Stimulated activated CD8-positive, alpha-beta memory T cell treated with anti-CD3 and anti-CD28 coated beads, Interleukin-12 subunit alpha, Interleukin-12 subunit beta, amount 100 ng/mL, for 1 hour (primary cell): ENCODE data around the gene SMPD1.
"Not testable (repeated sequence)": the region's sequence is repeated elsewhere in the genome, so short reads cannot be mapped to it uniquely, and the experiment has no call there.

Source experiments
- DNase-seq: peaks from one replicate; pipeline ENCODE4 v3.0.0-alpha.2; 2020; ENCODE audit warnings: low read depth

Gene SMPD1

GRCh38 chr11:6390718-6391469, 620 bp downstream of the SMPD1 start:
- no peak for DNase-seq

- DNase-seq, result no peak
These were observed 1.4 kb downstream of the SMPD1 start for GRCh38 chr11:6391537-6392134.

GRCh38 chr11:6392251-6392650, 2.0 kb downstream of the SMPD1 start:
- not testable (repeated sequence) for DNase-seq

- no peak for DNase-seq
These were observed 3.9 kb downstream of the SMPD1 start for GRCh38 chr11:6393989-6394670.

- no peak for DNase-seq
These were observed 5.3 kb downstream of the SMPD1 start for GRCh38 chr11:6395470-6396060.

GRCh38 chr11:6397156-6397555, 6.9 kb downstream of the SMPD1 start:
- DNase-seq, result no peak

- no peak for DNase-seq
These were observed 7.4 kb downstream of the SMPD1 start for GRCh38 chr11:6397636-6398035.

- DNase-seq, result no peak
These were observed 10.4 kb downstream of the SMPD1 start for GRCh38 chr11:6400431-6401345.

GRCh38 chr11:6401464-6401863, 11.2 kb downstream of the SMPD1 start:
- no peak for DNase-seq

- no peak for DNase-seq
These were observed 11.8 kb downstream of the SMPD1 start for GRCh38 chr11:6402061-6402470.

GRCh38 chr11:6402561-6402981, 12.3 kb downstream of the SMPD1 start:
- peak; percentile 43 for DNase-seq

GRCh38 chr11:6403539-6403938, 13.3 kb downstream of the SMPD1 start:
- no peak for DNase-seq

- no peak for DNase-seq
These were observed 14.2 kb downstream of the SMPD1 start for GRCh38 chr11:6404342-6405051.

- DNase-seq, result no peak
These were observed 14.9 kb downstream of the SMPD1 start for GRCh38 chr11:6405052-6405667.

- DNase-seq, result no peak
These were observed 15.6 kb downstream of the SMPD1 start for GRCh38 chr11:6405846-6406245.

- no peak for DNase-seq
These were observed 16.1 kb downstream of the SMPD1 start for GRCh38 chr11:6406370-6406769.

GRCh38 chr11:6410695-6411430, 20.6 kb downstream of the SMPD1 start:
- DNase-seq, result no peak

- no peak for DNase-seq
These were observed 21.3 kb downstream of the SMPD1 start for GRCh38 chr11:6411594-6412031.

GRCh38 chr11:6413791-6414201, 23.5 kb downstream of the SMPD1 start:
- no peak for DNase-seq

GRCh38 chr11:6414874-6415328, 24.6 kb downstream of the SMPD1 start:
- no peak for DNase-seq
